Measurements from ENCODE around the gene MAU2.

MAU2 gene, protein sequence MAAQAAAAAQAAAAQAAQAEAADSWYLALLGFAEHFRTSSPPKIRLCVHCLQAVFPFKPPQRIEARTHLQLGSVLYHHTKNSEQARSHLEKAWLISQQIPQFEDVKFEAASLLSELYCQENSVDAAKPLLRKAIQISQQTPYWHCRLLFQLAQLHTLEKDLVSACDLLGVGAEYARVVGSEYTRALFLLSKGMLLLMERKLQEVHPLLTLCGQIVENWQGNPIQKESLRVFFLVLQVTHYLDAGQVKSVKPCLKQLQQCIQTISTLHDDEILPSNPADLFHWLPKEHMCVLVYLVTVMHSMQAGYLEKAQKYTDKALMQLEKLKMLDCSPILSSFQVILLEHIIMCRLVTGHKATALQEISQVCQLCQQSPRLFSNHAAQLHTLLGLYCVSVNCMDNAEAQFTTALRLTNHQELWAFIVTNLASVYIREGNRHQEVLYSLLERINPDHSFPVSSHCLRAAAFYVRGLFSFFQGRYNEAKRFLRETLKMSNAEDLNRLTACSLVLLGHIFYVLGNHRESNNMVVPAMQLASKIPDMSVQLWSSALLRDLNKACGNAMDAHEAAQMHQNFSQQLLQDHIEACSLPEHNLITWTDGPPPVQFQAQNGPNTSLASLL

DNA sequence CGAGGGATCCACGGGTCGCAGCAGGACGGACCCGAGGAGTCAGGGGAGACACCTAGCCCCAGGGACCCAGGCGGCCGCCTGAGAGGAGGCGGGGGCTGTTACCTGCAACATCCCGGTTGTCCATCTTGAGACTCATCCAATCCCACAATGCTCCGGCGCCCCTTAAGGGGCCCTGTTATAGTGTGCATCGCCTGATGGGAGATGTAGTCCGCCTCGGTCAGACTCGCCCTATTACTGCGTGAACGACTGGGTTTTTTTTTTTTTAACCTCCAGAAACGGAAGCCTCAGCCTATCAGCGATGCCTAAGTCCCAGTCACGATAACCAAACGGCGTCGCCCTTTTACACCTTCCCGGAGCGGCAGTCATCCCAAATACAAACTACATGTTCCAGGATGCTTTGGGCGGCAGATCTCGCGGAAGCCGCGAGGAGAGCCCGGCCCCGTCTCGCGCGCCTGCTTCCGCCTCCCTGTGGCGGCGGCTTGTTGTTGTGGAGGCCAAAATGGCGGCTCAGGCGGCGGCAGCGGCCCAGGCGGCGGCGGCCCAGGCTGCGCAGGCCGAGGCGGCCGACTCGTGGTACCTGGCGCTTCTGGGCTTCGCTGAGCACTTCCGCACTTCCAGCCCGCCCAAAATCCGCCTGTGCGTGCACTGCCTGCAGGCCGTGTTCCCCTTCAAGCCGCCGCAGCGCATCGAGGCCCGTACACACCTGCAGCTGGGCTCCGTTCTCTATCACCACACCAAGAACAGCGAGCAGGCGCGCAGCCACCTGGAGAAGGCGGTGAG is at the start of gene MAU2, which contains the start of gene SUGP1:
TSS of gene MAU2 (plus strand) at position 469 of the 780 bp plus-strand sequence. CDS start at position 500, 31 bp downstream.
TSS of gene SUGP1 (minus strand) at position 149 of the 780 bp plus-strand sequence. CDS start at position 136, 13 bp downstream.
- peak; percentile 77 to 81 (median 78) for DNase-seq (ENCODE audit: low read depth in 3 of 3, low spot score in 1 of 3)

DNA sequence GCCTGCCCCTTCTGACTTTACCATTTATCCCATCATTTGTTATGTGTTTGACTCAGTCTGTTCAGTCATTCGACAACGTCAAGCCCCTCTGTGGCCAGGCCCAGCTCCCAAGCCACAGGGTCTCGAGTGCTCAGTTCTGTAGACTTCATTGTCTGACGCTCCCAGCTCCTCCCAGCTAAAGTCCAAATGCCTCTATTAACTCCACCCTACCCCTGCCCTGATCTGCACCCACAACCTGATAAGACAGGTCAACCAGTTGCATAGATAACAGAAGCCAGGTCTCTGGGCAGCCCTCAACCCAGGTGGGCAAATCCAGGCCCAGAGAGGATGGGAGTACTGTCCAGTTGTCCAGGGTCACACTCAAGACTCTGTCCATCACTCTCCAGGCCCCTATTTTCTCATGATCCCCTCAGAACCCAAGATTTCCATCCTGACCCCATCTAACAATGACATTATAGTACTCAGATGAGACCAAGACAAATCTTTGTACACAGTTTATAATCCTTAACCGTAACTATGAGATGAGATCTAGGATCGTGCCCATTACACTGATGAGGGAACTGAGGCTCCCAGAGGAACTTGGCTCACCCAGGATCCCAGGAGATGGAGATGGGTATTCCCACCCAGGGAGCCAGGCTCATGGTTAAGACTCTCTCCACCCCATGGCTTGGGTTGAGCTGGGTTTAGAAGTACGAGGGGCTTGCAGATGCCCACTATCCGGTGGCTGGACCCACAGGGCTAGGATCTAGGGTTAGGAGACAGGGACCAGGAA is 48.6 kb upstream of the MAU2 start:
- DNase-seq (ENCODE audit: low read depth in 3 of 3, low spot score in 1 of 3): no peak

DNA sequence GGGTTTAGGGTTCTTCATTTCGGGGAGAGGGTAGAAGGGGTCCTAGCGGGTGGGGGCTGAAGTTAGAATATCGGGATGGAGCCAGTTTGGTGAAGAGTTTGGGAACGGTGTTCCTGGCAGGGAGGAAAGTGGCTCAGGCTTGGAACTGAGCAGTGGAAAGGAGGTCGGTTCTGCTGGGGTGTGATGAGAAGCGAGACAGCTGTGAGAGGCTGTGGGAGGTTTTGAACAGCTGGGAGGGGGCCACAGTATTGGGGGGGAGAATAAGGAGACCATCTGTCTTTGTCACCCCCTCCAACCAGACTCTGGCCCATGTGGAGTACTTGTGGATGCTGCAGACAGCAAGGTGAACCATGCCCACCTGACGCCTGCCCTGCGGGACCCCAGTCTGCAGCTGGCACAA is 46.5 kb upstream of the MAU2 start:
- no peak for DNase-seq (ENCODE audit: low read depth in 3 of 3, low spot score in 1 of 3)

DNA sequence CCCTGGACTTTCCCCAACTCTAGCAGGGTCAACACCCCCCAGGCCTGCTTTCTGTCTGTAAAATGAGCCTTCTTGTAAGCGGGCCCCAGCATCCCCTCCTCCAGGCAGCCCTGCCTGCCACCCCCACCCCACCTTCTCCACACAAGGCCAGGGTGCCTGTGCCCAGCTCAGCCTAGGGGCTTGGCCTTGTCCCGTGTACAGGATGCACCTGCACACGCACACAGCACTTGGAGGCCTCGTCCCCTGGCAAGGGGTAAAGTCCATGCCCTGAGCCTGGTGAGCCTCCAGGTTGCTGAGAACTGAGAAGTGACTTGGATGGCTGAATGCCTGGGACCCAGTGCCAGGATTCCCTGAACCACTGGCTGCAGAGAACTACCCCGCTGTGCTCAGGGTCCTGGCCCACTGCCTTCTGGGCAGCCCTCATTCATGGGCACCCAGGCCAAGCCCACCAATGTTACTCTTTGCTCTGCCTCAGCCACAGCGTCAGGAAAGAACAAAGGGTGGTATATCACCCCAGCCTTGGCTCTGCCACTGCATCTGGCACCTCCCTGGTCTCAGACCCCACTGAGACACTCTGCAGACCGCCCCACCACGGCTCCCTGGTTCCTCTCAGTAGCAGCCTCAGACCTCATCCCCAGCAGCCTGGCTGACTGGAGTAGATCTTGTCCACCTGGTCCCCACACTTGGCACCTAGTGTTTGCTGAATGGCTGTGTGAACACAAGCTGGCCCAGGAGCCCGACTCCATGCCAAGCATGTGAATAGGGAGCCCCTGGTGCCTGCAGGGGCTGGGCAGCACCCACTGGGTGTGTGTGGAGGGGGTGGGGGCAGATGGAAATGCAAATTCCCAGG is 45.7 kb upstream of the MAU2 start:
- no peak for DNase-seq (ENCODE audit: low read depth in 3 of 3, low spot score in 1 of 3)

DNA sequence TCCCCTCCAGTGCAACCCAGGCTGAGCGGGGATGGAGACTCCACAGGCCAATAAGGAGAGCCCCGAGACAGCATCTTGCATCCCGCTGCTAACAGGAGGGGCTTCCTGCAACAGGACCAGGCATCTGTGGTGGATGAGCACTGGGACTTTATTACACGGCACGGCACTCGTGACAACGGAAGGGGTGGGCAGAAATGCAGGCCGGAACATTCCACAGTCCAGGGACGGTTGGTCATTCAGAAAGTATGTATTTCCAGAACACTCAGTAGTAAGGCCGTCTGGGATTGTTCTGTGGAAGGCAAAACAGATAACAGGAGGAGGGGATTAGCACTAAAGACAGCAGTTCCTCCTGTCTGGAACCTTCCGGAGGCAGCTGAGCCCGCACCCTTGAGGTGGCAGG is 44.2 kb upstream of the MAU2 start:
- no peak for DNase-seq (ENCODE audit: low read depth in 3 of 3, low spot score in 1 of 3)

DNA sequence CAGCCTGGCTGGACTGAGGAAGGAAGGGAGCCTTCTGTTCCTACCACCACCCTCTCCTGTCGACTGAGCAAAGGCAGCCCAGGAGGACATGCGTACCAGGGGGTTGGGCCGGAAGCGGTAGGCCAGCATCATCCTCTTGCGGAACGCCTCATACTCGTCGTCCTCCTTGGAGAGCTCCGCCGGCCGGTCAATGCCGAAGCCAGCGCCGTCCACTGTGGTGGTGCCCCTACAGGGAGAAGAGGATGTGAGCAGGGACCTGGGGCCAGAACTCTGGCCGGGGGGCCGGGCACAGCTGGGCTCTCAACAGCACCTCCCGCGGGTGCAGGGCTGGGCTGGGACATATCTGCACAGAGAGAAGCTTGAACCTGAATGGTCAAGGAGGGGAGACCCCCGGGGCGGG is 43.8 kb upstream of the MAU2 start:
- DNase-seq (ENCODE audit: low read depth in 3 of 3, low spot score in 1 of 3): no peak

DNA sequence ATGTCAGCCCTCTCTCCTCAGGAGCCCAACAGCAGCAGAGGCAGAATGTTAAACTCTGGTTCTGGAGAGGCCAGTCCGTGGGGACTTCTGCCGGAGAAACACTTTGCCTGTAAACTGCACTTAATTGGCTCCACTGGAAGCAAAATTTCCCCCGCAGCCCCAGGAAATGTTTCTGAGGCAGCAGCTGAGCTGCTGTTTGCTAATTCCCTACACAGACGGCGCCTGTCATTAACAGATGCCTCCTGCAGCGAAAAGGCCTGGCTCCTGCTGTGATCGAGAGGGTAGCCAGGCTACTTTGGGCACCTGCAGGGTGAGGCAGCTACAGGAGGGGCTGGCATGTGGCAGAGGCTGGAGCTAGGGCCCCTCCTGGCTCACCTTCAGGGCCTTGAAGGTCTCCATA is 42.3 kb upstream of the MAU2 start:
- no peak for DNase-seq (ENCODE audit: low read depth in 3 of 3, low spot score in 1 of 3)

DNA sequence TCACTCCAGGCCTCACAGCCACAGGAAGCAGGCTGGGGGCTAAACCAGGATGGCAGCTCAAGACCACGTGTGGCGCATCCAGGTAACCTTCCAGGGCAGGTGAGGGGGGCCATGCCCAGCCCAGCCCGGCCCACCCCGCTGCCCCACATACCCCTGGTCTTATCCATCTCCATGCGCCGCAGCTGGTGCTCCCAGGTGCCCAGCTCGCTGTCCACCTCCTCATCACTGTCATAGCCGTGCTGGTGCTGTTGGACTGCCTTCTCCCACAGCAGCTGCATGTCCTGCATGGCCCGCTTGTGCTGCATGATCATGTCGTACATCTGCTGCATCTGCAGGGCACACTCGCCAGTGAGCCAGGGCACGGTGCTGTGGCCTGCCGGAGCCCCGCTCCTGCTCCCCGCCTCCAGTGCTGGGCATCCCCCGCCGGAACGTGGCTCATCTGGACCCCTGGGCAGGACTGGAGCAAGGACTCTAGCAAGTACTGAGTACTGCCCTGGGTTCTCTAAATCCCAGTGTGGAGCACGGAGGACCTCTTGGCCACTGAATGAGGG is 41.5 kb upstream of the MAU2 start:
- no peak for DNase-seq (ENCODE audit: low read depth in 3 of 3, low spot score in 1 of 3)

DNA sequence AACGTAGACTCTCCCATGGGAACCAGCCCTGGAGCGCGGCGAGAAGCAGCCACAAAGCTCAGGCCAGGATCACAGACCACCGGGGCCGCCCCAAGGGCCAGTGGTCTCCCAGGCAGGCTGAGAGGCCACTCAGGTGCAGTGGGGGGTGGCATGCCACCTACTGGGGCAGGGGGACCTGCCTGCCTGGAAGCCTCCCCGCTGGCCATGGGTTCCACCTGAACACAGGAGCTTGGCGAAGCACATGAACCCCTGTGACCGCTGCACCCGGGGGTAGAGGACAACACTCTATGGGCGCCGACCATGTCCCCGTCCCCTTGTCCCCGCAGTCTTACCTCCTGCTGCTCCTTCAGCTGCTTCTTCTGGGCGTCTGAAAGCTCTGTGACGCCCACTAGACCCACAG is 40.8 kb upstream of the MAU2 start:
- no peak for DNase-seq (ENCODE audit: low read depth in 3 of 3, low spot score in 1 of 3)

DNA sequence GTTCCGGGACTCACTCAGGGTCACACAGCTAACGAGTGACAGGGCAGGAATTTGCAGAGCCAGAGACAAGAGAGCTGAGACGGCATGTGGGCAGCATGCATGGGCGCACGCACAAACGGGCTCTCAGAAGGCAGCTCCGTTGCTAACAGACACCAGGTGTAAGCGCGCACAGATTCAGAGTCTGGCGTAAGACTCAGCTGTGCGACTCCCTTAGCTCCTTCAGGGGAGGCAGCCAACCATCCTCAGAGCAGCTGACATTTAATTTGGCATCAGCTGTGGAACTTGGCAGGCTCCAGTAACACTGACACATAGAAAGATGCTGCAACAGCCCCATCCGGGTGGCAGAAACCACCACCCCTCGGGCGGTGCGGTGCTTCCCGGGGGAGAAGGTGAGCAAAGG is 40.1 kb upstream of the MAU2 start:
- DNase-seq (ENCODE audit: low read depth in 3 of 3, low spot score in 1 of 3): no peak

DNA sequence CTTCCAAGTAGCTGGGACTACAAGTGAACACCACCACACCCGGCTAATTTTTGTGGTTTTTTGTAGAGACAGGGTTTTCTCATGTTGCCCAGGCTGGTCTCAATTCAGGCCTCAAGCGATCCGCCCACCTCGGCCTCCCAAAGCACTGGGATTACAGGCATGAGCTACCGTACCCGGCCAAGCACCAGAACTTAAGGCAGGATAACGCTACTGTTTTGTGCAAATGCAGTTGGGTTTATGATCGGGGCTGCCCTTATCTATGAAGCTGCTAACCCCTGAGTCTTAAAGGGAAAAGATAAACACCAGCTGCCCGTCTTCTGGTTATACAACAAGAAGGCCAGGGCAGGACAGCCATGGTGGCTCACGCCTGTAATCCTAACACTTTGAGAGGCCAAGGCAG is 34.9 kb upstream of the MAU2 start:
- no peak for DNase-seq (ENCODE audit: low read depth in 3 of 3, low spot score in 1 of 3)

DNA sequence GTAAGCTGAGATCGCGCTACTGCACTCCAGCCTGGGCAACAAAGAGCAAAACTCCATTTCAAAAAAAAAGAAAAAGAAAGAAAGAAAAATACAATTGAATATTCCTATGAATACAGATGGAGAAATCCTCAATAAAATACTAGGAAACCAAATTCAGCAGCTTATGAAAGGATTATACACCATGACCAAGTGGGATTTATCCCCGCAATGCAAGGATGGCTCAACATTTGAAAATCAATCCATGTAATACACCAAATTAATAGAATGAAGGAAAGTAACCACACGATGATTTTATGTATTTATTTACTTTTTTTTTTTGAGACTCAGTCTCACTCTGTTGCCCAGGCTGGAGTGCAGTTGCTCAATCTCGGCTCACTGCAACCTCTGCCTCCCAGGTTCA is 28.0 kb upstream of the MAU2 start:
- DNase-seq (ENCODE audit: low read depth in 3 of 3, low spot score in 1 of 3): no peak

DNA sequence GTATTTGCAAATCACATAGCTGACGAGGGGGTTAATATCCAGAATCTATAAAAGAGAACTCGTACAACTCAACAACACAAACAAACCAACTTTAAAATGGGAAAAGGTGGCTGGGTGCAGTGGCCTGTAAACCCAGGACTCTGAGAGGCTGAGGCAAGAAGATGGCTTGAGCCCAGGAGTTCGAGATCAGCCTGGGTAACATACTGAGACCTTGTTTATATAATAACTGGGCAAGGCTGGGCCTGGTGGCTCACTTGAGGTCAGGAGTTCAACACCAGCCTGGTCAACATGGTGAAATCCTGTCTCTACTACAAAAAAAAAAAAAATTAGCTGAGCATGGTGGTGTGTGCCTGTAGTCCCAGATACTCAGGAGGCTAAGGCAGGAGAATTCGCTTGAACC is 25.7 kb upstream of the MAU2 start:
- no peak for DNase-seq (ENCODE audit: low read depth in 3 of 3, low spot score in 1 of 3)

DNA sequence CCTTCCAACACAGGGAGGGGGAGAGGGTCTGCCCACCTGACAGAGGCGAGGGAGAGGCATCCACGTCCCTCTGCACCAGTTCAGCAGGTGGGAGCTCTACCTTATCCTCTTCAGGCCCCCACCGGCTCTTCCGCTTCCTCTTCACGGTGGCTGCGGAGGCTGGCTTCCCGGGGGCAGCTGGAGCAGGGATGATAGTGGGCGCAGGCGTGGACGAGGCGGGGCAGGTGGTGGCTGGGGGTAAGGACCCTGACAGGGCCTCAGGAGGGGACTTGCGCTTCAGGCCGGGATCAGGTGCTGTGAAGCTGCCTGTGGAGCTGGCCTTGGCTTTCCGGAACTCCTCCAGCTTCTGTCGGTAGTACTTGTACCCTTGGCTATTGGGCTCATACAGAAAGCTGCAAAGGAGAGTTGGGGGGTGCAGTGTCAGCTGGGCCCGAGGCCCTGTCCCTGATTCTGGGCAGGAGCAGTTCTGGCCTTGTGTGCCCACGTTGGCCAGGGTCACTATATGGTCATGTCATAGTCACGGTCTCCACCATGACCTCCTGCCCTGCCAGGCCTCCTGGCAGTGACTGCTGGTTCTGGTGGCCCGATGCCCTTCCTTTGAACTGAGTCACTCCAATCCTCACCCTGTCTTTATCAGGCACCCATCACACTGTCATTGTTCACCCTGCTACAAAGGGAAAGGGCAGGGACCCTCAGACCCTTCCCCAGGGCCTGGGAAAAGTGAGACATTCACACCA is 23.5 kb upstream of the MAU2 start:
- DNase-seq (ENCODE audit: low read depth in 3 of 3, low spot score in 1 of 3): no peak

DNA sequence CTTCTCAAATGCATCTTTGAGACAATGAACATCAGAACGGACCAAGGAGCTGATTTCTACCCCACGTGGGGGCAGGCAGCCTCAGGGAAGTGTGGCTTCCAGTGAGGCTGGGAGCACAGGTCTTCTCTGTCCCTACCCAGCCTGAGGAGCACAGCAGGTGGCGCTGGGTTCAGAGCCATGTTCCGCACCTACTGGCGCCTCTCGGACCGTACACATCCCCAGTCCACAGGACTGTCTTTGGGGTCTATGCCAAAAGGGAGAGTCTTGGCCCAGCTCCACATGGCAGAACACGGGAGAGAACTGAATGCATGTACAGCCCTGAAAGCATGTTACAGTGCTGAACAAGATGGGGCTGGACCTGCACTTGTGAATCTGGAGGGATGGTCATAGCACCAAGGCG is 22.9 kb upstream of the MAU2 start:
- DNase-seq (ENCODE audit: low read depth in 3 of 3, low spot score in 1 of 3): no peak

DNA sequence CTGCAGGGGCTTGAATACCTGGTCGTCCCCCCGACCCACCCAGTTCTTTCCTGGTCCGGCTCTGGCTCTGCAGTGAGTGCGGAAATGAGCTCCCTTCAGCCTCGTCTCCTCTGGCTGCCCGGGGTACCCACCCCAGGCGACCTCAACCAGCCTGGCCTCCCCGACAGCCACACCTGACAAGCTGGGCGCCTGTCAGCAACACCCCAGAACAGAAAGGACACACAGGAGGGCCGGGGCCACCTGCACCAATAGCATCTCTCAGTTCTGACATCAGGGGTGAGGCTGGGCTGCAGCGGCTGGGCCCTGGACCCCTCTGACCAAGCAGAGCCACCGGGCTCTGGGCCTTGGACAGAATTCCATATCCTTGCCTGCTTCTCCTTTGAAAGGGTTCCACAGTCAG is 20.0 kb upstream of the MAU2 start:
- DNase-seq (ENCODE audit: low read depth in 3 of 3, low spot score in 1 of 3): no peak

DNA sequence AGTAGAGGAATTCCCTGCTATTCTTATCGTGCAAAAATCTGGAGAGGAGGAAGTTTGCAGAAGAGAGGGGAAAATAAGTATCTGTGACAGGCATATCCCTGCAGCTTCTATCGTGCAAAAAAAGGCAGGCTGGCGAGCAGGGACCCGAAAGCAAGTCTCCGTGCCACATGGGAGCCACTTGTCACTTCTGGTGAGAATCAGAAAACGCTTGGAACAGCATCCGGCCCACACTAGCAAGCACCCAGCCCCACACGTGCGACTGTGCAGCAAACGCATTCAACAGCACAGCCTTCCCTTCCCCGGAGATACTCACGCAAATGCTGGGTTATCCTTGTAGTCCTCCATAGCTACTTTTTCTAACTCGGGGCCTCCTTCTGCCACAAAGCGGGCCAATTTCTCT is 17.2 kb upstream of the MAU2 start:
- no peak for DNase-seq (ENCODE audit: low read depth in 3 of 3, low spot score in 1 of 3)

DNA sequence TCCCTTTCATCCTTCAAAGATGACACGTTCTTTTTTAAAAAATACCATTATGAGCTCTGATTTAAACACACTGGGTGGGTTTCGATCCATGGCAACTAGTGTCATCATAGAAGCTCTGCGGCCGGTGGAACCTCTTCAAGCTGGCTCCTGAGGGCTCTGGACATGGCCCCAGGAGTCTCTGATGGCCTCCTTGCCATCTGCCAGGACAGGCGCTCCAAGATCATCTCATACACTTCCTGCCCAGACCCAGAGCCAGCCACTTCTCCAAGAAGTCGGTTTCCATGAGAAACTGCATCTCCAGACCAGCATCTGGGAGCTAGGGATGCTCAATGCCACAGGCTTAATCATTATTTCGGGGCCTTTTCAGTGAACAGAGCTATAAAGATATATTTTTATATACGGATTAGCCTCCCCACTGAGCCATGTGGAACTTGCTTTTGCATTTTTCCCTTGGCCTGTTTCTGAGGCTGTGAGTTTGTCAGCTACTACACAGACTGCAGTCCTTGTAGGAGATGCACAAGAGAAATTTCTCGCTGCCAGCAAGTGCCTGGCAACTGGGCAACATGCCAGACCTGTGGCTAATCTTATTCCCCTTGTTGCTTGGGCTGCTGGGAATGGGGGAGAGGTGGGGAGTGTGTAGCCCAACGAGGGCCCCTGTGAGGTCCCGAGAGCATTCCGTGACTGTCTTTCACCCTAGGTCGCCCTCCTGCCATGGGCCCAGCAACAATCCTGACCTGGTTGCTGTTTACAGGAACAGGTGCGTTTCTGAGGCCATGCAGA is 16.3 kb upstream of the MAU2 start:
- no peak for DNase-seq (ENCODE audit: low read depth in 3 of 3, low spot score in 1 of 3)

DNA sequence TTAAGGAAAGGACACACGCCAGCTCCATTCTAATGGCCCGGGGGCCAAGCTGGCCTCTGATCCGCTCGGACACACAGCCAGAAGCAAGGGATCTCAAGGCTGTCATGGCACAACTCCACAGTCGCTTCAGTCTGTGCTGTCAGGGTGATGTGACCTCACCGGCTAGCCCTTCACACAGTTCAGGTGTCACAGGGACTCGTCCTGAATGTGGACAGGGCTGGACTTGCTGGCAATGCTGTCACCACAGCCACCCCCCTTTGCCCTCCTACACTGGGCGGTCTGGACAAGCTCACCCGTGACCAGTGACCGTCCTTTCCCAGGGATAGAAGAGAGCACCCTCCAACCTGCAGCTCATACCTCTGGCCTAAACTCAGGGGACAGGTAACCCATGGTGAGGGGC is 15.6 kb upstream of the MAU2 start:
- DNase-seq (ENCODE audit: low read depth in 3 of 3, low spot score in 1 of 3): no peak
